K562 (cell line): Measurements from ENCODE around the gene MOB1B. TPM values are rescaled to one million over a fixed set of nuclear protein-coding genes. Genes with fewer than 3 reads are reported as not detected.

Experiments used
- ATAC-seq: fragments of 200-7000 bp; cut with Tn5 transposase; 3 replicates; pipeline ENCODE4 v1.9.1; 2020; ENCODE audit warnings: moderate library complexity
- BruUV-seq: library from RNA; stranded (reverse); fragments of 400-500 nt; replicated peaks from 2 replicates; lab custom pipeline; 2021; lab: Mats Ljungman, UMichigan
- CTCF ChIA-PET: fragments of 300-600 bp; formaldehyde crosslinking; extraction: SDS; loops from one replicate; lab custom pipeline; 2021; ENCODE audit warnings: low intra/inter-chr PET ratio; lab: Yijun Ruan, JAX
- POLR2A ChIA-PET: fragments of 300-600, 350-650 bp; sonication (Branson Sonifier 250); formaldehyde crosslinking; extraction: SDS; loops from one replicate; lab custom pipeline; 2021; ENCODE audit warnings: antibody characterized with exemption, inconsistent platforms; lab: Yijun Ruan, JAX
- DNase-seq, 4 experiments: peaks; one replicate each; pipeline versions ENCODE4 v3.0.0 to v3.0.0-alpha.2; 2011 to 2018; ENCODE audit warnings: low spot score in 3 of 4, mixed read lengths in 3 of 4; ENCODE audit errors: extremely low read depth in 1 of 4
- FAIRE-seq: peaks from 2 replicates; lab custom pipeline; 2011; peaks lifted over from hg19 to GRCh38; lab: Jason Lieb, UNC
- H2AFZ ChIP-seq: 2 replicates; pipeline ENCODE4 v1.6.0; 2011; ENCODE audit warnings: low read depth, low read length, control low read depth, inconsistent platforms
- H3K27ac ChIP-seq: fragments of 200-600 bp; 3 replicates; pipeline ENCODE4 v1.8.0; 2011; ENCODE audit warnings: low read depth, mild to moderate bottlenecking, control low read depth, inconsistent platforms, low read length, moderate library complexity, mixed read lengths; ENCODE audit errors: extremely low read depth
- H3K27me3 ChIP-seq, 2 experiments: fragments of 300-600 bp in 1 of 2; 2 replicates in 1 of 2; 3 replicates in 1 of 2; pipeline versions ENCODE4 v1.6.0 to v1.8.0; 2011; ENCODE audit warnings: inconsistent platforms in 2 of 2, low read length in 2 of 2, mild to moderate bottlenecking in 1 of 2, mixed read lengths in 1 of 2, moderate library complexity in 1 of 2; ENCODE audit not compliant: control insufficient read depth in 2 of 2, insufficient read depth in 2 of 2
- H3K36me3 ChIP-seq: fragments of 300-600 bp; 3 replicates; pipeline ENCODE4 v1.8.0; 2011; ENCODE audit warnings: mild to moderate bottlenecking, low read length, inconsistent platforms; ENCODE audit not compliant: control insufficient read depth, insufficient read depth
- H3K4me1 ChIP-seq, 2 experiments: fragments of 200-600 bp in 1 of 2; replicated peaks in 1 of 2; 2 replicates in 1 of 2; 3 replicates in 1 of 2; pipeline versions ENCODE4 v1.5.1 to v1.8.0; 2011; ENCODE audit warnings: inconsistent platforms in 2 of 2, low read length in 2 of 2, mild to moderate bottlenecking in 1 of 2, mixed read lengths in 1 of 2, moderate library complexity in 1 of 2; ENCODE audit not compliant: control insufficient read depth in 2 of 2, insufficient read depth in 2 of 2
- H3K4me2 ChIP-seq: 2 replicates; pipeline ENCODE4 v1.6.1; 2011; ENCODE audit warnings: low read length, control low read depth, inconsistent platforms, mixed read lengths; ENCODE audit not compliant: insufficient read depth
- H3K4me3 ChIP-seq: fragments of 200-600 bp; sonication (generic), shearing (Covaris generic); 2 replicates; pipeline ENCODE4 v1.5.1; 2016; ENCODE audit warnings: control low read depth, inconsistent platforms
- H3K79me2 ChIP-seq: fragments of 200-600 bp; 3 replicates; pipeline ENCODE4 v1.8.0; 2011; ENCODE audit warnings: low read length, inconsistent platforms; ENCODE audit not compliant: control insufficient read depth, insufficient read depth
- H3K9ac ChIP-seq, 2 experiments: 2 replicates each; pipeline versions ENCODE4 v1.6.0 to v1.6.1; 2011; ENCODE audit warnings: low read depth in 2 of 2, low read length in 2 of 2, control low read depth in 1 of 2, inconsistent platforms in 1 of 2, mild to moderate bottlenecking in 1 of 2, mixed read lengths in 1 of 2; ENCODE audit not compliant: insufficient read depth in 1 of 2
- H3K9me1 ChIP-seq: one replicate; pipeline ENCODE4 v1.6.0; 2011; ENCODE audit warnings: inconsistent platforms, mild to moderate bottlenecking, low read length, moderate library complexity; ENCODE audit not compliant: control insufficient read depth, insufficient read depth
- H3K9me3 ChIP-seq: replicated peaks from 2 replicates; pipeline ENCODE4 v1.5.1; 2011; ENCODE audit warnings: low read depth, low read length, inconsistent platforms; ENCODE audit not compliant: control insufficient read depth, insufficient read depth
- H4K20me1 ChIP-seq: replicated peaks from 2 replicates; pipeline ENCODE4 v1.6.1; 2011; ENCODE audit warnings: low read length, inconsistent platforms, mixed read lengths; ENCODE audit not compliant: control insufficient read depth, insufficient read depth
- BCL6 ChIP-seq: fragments of 250-450 bp; sonication (Bioruptor Pico); IDR thresholded peaks from 2 replicates; pipeline ENCODE4 v1.4.0; 2020
- CCNT2 ChIP-seq: IDR thresholded peaks from 2 replicates; pipeline ENCODE4 v1.6.1; 2011; ENCODE audit warnings: borderline replicate concordance, low read depth, mild to moderate bottlenecking, moderate library complexity, mixed read lengths, low read length; ENCODE audit not compliant: insufficient read length; ENCODE audit errors: extremely low read depth
- DIDO1 ChIP-seq: fragments of 450-650 bp; IDR thresholded peaks from 2 replicates; pipeline ENCODE4 v1.6.1; 2016; ENCODE audit warnings: low read depth, missing biosample characterization, missing genetic modification characterization
- HDAC3 ChIP-seq: fragments of 450-650 bp; IDR thresholded peaks from 2 replicates; pipeline ENCODE4 v1.6.1; 2018; ENCODE audit warnings: borderline replicate concordance, mild to moderate bottlenecking, moderate library complexity; ENCODE audit not compliant: partially characterized antibody
- LCOR ChIP-seq: sonication (generic); formaldehyde crosslinking; IDR thresholded peaks from 2 replicates; pipeline ENCODE4 v1.8.0; 2022; ENCODE audit warnings: mild to moderate bottlenecking, missing genetic modification reagents
- MAFF ChIP-seq: IDR thresholded peaks from 2 replicates; pipeline ENCODE4 v1.6.1; 2012; ENCODE audit warnings: low read length, improper control_type of control experiment
- MAFG ChIP-seq: fragments of 450-650 bp; conservative IDR thresholded peaks from 2 replicates; pipeline ENCODE4 v1.6.1; 2016; ENCODE audit warnings: missing genetic modification characterization, missing compliant biosample characterization
- NBN ChIP-seq: fragments of 450-650 bp; IDR thresholded peaks from 2 replicates; pipeline ENCODE4 v1.6.1; 2016; ENCODE audit warnings: low read depth, mild to moderate bottlenecking
- NFIC ChIP-seq: fragments of 450-650 bp; IDR thresholded peaks from 2 replicates; pipeline ENCODE4 v1.6.1; 2017; ENCODE audit warnings: mild to moderate bottlenecking, inconsistent platforms
- OTX1 ChIP-seq: fragments of 450-650 bp; formaldehyde crosslinking; IDR thresholded peaks from 2 replicates; pipeline ENCODE4 v1.4.0; 2022; ENCODE audit warnings: mild to moderate bottlenecking
- SMARCA5 ChIP-seq: fragments of 450-650 bp; IDR thresholded peaks from 2 replicates; pipeline ENCODE4 v1.6.1; 2016
- SP1 ChIP-seq: sonication (generic); formaldehyde crosslinking; IDR thresholded peaks from 2 replicates; pipeline ENCODE4 v1.8.1; 2022; ENCODE audit warnings: mild to moderate bottlenecking, missing genetic modification reagents
- ZNF12 ChIP-seq: sonication (generic); formaldehyde crosslinking; IDR thresholded peaks from 2 replicates; pipeline ENCODE4 v1.4.0; 2020; ENCODE audit warnings: mild to moderate bottlenecking, missing genetic modification reagents
- WGBS: fragments of 100-300 bp; shearing (Covaris generic); methylation state at CpG from one replicate; pipeline ENCODE4 v1.1.6; 2016; ENCODE audit warnings: low coverage, mixed read lengths; ENCODE audit not compliant: insufficient coverage; ENCODE audit errors: missing lambda C conversion rate; 5-methylcytosine and 5-hydroxymethylcytosine counted together
- in situ Hi-C: fragments of 300-500 bp; cut with MboI; formaldehyde crosslinking; loops from 4 replicates; pipeline ENCODE4 v1.15.0; 2018; ENCODE audit warnings: inconsistent platforms, mixed read lengths
- intact Hi-C: fragments of 100-400 bp; cut with micrococcal nuclease; formaldehyde crosslinking; loops from 2 replicates; pipeline ENCODE4 v1.14.2; 2022
- polyA plus RNA-seq, 8 experiments: library from polyadenylated mRNA; depleted of rRNA in 4 of 8; stranded (reverse) in 5 of 8; unstranded in 3 of 8; fragments of >200 nt; fragmentation: Nextera tagmentation in 2 of 8; fragmentation: Illumina TruSeq in 1 of 8; extraction: Ambion mirVana in 2 of 8; extraction: Trizol in 1 of 8; gene quantifications; 2 replicates each; pipeline versions ENCODE4 v1.2.1 to v1.2.3, GENCODE V29; 2011 to 2014; ENCODE audit warnings: inconsistent platforms in 1 of 8, missing spikeins in 1 of 8
- total RNA-seq, 7 experiments: library from RNA; depleted of rRNA in 6 of 7; stranded (reverse); fragments of >200 nt in 6 of 7; fragmentation: Illumina TruSeq in 2 of 7; extraction: Trizol in 2 of 7; gene quantifications; 2 replicates each; pipeline versions ENCODE4 v1.2.1 to v1.2.3, GENCODE V29; 2011 to 2021; ENCODE audit warnings: low replicate concordance in 1 of 7
- TF ChIP-seq, protein P1 (sequence below), 2 experiments: IDR thresholded peaks in 1 of 2; conservative IDR thresholded peaks in 1 of 2; 2 replicates each; pipeline ENCODE4 v1.6.1; 2016; ENCODE audit warnings: low read depth in 2 of 2, mild to moderate bottlenecking in 1 of 2, missing compliant biosample characterization in 1 of 2, missing genetic modification characterization in 1 of 2, moderate library complexity in 1 of 2
- TF ChIP-seq, protein P2 (sequence below): sonication (generic); formaldehyde crosslinking; IDR thresholded peaks from 2 replicates; pipeline ENCODE4 v1.8.0; 2023; ENCODE audit warnings: missing genetic modification reagents, mild to moderate bottlenecking, borderline replicate concordance

MOB1B gene
- total and polyA plus RNA-seq, 9 of the 15 experiments (the other 6 are each of a cell fraction or from before 2014, with no cell fraction given) = 8.4 to 37.8 (median 19.0) TPM

DNA sequence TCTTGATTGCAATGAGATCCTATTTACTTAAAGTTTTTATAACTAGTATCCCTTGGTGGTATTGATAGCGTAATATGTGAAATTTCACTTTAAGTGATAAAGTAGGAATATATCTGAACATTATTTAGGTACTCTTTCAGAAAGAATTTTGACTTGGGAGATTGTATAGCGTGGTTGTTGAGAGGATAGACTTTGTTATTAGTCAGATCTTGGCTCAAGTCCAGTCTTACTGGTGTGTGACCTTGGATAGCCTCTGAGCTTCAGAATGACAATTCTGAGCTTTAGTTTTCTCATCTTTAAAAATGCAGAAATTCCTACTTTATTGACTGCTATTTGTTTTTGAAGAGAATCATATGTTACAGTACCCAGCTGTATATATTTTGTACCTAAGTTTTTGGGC, 123.9 kb downstream of the MOB1B start (continued):
- TF ChIP-seq HDAC3 = no peak
- no peak for TF ChIP-seq ZNF12 (CRISPR knock-in tag)
- TF ChIP-seq LCOR (CRISPR knock-in tag) = no peak
- TF ChIP-seq NFIC = peak; percentile 96
- TF ChIP-seq OTX1 (CRISPR knock-in tag) = no peak
- no peak for TF ChIP-seq SP1 (CRISPR knock-in tag)
- peak; percentile 25; the same call in 1 of the 2 replicates for TF ChIP-seq NBN

DNA sequence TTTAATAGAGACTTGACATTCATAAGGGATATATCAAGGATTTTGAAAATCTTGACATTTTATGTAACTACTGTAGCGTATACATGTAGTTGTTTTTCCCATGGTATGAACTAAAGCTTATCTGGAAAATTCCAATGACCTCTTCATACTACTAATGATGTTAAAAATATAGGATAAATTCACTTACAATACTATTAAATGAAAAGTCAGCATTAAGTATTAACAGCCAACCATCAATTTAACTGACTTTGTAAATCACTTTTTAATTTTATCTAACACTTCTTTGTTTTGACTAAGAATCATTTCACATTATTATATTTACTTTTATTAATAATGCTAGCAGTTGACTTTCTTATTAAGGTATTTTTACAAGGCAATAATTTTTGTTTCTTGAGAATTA, 125.4 kb downstream of the MOB1B start:
- Histone ChIP-seq H3K4me3 (no peak overlapping the region), H3K27me3 (no peaks in the 10 kb centered on the region), H3K79me2 (no peaks in the 10 kb centered on the region), H3K9ac (no peak overlapping the region), H2AFZ (no peak overlapping the region), H3K9me1 (no peaks in the 10 kb centered on the region), H3K4me2 (no peak overlapping the region), H3K36me3 (peaks cover 30% of the 10 kb centered on the region; the same call in 2 of the 3 replicates), H3K4me1 (no peaks in the 10 kb centered on the region; a peak in 1 of 5 replicates), H3K9me3 (no peaks in the 10 kb centered on the region), H4K20me1 (no peaks in the 10 kb centered on the region), H3K27ac (no peak overlapping the region)
- ATAC-seq (no peak), FAIRE-seq (no peak), DNase-seq (no peak)
- in situ Hi-C loops (no loop called here), intact Hi-C loops (no loop called here)
- POLR2A ChIA-PET = no interaction called here
- CTCF ChIA-PET = no interaction called here
- 94% methylated on average over 1 of the region's 1 CpG for WGBS
- no TSS peak for BruUV-seq
- 0 out of 2 replicates have a peak, but pooled peaks have one; percentile 17 for TF ChIP-seq MAFG (tag)
- TF ChIP-seq MAFF = no peak
- no peak for TF ChIP-seq CCNT2
- TF ChIP-seq DIDO1 (tag) = no peak
- TF ChIP-seq, protein P1, sequence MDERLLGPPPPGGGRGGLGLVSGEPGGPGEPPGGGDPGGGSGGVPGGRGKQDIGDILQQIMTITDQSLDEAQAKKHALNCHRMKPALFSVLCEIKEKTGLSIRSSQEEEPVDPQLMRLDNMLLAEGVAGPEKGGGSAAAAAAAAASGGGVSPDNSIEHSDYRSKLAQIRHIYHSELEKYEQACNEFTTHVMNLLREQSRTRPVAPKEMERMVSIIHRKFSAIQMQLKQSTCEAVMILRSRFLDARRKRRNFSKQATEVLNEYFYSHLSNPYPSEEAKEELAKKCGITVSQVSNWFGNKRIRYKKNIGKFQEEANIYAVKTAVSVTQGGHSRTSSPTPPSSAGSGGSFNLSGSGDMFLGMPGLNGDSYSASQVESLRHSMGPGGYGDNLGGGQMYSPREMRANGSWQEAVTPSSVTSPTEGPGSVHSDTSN (CRISPR knock-in tag; IDR thresholded peaks at IDR 0.05; ENCODE audit: low read depth) = no peak
- TF ChIP-seq, protein P1 (tag; conservative IDR thresholded peaks at IDR 0.05; ENCODE audit: low read depth) = no peak
- no peak for TF ChIP-seq SMARCA5
- TF ChIP-seq BCL6 = no peak
- TF ChIP-seq, protein P2, sequence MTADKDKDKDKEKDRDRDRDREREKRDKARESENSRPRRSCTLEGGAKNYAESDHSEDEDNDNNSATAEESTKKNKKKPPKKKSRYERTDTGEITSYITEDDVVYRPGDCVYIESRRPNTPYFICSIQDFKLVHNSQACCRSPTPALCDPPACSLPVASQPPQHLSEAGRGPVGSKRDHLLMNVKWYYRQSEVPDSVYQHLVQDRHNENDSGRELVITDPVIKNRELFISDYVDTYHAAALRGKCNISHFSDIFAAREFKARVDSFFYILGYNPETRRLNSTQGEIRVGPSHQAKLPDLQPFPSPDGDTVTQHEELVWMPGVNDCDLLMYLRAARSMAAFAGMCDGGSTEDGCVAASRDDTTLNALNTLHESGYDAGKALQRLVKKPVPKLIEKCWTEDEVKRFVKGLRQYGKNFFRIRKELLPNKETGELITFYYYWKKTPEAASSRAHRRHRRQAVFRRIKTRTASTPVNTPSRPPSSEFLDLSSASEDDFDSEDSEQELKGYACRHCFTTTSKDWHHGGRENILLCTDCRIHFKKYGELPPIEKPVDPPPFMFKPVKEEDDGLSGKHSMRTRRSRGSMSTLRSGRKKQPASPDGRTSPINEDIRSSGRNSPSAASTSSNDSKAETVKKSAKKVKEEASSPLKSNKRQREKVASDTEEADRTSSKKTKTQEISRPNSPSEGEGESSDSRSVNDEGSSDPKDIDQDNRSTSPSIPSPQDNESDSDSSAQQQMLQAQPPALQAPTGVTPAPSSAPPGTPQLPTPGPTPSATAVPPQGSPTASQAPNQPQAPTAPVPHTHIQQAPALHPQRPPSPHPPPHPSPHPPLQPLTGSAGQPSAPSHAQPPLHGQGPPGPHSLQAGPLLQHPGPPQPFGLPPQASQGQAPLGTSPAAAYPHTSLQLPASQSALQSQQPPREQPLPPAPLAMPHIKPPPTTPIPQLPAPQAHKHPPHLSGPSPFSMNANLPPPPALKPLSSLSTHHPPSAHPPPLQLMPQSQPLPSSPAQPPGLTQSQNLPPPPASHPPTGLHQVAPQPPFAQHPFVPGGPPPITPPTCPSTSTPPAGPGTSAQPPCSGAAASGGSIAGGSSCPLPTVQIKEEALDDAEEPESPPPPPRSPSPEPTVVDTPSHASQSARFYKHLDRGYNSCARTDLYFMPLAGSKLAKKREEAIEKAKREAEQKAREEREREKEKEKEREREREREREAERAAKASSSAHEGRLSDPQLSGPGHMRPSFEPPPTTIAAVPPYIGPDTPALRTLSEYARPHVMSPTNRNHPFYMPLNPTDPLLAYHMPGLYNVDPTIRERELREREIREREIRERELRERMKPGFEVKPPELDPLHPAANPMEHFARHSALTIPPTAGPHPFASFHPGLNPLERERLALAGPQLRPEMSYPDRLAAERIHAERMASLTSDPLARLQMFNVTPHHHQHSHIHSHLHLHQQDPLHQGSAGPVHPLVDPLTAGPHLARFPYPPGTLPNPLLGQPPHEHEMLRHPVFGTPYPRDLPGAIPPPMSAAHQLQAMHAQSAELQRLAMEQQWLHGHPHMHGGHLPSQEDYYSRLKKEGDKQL (CRISPR knock-in tag) = no peak
